HG03060 (cell line): ENCODE data around the gene LOXL3.

Source experiments
- ATAC-seq: cut with Tn5 transposase; IDR thresholded peaks from one replicate; pipeline ENCODE4 v1.9.1; 2021; ENCODE audit warnings: low read depth, moderate number of reproducible peaks; ENCODE audit not compliant: unreplicated experiment

Gene LOXL3

DNA sequence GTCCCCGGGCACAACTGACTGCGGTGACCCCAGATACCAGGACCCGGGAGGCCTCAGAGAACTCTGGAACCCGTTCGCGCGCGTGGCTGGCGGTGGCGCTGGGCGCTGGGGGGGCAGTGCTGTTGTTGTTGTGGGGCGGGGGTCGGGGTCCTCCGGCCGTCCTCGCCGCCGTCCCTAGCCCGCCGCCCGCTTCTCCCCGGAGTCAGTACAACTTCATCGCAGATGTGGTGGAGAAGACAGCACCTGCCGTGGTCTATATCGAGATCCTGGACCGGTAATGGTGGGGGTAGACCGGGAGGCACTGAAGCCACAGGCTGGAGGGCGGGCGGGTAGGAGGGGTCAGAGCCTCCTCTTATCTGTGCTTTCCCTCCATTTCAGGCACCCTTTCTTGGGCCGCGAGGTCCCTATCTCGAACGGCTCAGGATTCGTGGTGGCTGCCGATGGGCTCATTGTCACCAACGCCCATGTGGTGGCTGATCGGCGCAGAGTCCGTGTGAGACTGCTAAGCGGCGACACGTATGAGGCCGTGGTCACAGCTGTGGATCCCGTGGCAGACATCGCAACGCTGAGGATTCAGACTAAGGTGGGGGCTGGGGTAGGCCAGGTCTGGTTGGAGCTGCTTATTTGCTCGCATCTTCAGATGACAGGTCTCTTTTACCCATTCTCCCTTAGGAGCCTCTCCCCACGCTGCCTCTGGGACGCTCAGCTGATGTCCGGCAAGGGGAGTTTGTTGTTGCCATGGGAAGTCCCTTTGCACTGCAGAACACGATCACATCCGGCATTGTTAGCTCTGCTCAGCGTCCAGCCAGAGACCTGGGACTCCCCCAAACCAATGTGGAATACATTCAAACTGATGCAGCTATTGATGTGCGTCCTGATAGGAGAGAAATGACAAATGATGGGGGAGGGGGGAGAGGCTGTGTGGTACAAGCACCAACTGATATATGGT is 23.2 kb downstream of the LOXL3 start:
- no peak for ATAC-seq

DNA sequence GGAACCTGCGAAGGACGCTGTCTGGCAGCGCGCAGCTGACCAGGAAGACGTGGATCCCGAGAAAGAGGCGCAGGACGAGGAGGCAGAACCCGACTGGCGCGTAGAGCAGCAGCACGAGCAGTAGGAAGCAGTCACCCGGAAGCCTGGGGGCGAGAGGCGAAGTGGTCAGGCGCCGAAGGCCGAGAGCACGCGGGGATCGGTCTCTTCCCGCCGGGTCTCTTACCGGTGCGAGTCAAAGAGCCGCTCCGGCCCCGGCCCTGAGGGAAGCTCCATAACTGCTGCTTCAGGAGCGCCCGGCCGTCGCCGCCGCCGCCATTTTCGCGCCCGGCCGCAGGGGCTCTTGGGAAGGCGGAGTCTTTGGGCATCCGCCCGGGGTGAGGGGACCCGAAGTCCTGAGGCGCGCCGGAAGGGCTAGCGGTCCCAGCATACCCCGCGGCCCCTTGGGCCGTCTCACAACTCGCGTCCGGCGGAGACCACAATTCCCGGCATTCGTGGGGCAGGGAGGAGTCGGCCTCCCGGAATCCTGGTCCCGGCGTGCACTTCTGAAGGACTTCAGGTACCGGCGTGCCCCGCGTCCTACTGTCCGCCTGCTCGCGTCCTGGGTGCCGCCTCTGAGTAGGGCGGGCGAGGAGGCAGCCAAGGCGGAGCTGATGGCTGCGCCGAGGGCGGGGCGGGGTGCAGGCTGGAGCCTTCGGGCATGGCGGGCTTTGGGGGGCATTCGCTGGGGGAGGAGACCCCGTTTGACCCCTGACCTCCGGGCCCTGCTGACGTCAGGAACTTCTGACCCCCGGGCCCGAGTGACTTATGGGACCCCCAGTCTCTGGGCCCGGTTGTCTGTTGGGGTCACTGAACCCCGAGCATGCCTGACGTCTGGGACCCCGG is 24.1 kb downstream of the LOXL3 start, which contains the start of the genes AUP1 and HTRA2:
Gene AUP1 (minus strand): TSS at position 350 of the 882 bp plus-strand sequence. CDS start 77 bp downstream, at position 273.
Gene HTRA2 (plus strand): TSS at position 577 of the 882 bp plus-strand sequence. CDS start 74 bp downstream, at position 651.
- ATAC-seq = peak; percentile 68

DNA sequence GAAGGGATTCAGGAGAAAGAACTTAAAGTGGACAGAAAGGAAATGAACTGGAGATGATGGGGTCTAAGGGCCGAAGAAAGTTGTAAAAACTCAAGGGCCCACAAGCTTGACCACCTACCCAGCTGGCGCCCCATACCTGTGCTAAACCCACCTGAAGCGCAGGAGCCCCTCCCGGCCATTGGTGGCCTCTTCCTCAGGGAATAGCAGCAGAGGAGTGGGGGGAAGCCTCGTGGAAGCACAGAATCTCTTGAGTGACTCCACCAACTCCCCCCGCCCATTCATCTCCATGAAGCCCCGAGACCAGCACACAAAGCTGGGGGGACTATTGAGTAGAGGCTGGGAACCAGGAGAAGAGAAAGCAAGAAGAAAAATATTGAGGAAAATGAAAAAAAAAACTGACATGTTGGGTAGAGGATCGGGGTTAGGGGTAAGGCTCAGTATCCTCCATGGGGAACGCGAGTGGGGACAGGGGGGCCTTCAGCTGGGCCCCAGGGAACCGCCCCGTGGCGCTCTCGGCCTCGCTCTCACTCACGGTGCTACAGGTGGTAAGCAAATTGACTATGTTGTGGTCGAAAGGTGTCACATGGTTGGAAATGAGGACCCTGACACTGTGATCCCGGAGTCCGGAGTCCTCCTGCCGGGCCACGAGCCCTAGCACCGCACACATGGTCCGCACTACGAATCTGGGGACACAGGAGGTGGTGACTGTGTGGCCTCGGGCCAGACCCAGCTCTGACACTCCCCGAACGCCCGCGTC is 25.0 kb downstream of the LOXL3 start:
- peak; percentile 6 for ATAC-seq

DNA sequence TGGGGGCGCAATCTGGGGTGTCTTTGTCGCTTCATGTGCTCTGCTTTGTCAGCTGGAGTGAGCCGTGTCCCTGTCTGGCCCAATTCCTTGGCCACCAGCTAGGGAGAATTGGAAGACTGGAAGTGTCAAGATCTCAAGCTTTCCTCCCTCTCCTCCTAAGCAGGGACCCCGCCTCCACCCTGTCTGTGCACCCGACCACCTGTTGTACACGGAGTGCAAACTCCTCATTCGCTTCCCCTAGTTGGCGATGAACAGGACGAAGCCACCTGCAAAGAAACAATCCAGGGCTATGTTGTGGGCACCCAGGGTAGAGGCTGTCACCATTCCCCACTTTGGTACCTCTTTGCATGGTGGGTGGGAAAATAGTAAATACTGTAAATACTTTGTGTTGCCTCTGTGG is 26.0 kb downstream of the LOXL3 start:
- no peak for ATAC-seq

DNA sequence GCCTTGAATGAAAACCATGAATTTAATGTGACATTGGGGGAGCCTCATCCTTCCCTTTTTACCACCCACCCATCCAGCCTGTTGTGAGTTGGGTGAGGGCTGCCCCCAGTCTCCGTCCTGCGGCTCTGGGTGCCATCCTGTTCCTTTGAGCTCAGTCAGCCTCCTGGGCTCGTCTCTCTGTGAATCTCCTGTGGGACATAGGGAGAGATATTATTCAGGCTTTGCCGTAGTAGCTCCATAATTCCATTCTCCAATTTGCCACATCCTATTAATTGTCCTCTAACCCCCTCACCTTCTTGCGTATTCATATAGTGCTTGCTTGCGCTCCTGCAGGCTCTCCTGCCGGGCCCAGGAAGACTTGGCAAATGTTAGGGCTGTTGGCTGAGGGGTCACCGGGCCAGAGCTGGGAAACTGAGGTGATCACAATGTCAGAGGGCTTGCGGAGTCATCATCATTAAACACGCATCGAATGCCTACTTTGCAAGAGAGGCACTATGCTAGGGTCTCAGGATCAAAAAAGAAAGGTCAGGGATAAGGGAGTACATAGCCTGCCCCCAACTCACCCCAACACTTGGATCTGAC is 27.0 kb downstream of the LOXL3 start:
- ATAC-seq = no peak

DNA sequence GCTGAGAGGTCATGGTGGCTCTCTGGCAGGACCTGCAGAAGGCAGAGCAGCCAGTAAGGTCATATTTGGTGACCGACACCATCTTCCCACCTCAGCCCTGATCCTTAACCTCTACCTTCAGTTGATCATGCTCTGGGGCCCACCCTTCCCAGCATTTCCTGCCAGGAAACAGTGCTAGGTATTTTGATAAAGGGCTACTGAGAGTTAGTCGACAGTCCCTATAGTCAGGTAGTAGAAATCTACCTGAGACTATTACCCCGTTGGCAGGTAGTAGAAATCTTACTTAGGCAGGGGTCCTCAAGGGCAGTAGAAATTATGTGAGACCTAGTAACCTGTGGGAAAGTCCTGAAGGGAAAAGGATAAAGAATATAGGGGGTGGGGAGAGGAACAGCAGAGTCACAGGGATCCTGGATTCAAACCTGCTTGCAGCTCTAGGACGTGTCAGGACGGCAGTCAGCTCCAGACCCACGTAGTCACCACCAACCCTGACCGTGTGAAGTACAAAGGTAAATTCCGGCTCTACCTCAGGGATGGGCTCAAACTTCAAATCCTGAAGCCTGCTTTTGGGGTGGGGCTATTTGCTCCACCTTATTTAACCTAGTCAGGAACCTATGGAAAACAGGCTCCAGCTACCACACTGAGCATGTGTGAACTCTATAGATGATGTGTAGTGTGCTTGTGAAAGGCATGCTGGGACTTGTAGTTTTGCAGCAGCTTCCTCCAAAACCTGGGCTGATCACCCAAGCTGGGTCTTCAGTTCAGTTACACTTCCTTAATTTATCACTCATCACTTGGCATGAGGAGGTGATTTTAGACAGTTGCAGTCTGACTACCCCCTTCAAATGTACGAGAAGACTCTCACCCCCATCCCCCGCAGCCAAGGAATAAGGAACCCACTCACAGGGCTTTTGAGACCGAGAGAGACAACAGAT is 27.8 kb downstream of the LOXL3 start, which contains the start of gene DQX1:
Gene DQX1 (minus strand): TSS at position 515 of the 932 bp plus-strand sequence. CDS start 502 bp downstream, at position 13.
- ATAC-seq = no peak

DNA sequence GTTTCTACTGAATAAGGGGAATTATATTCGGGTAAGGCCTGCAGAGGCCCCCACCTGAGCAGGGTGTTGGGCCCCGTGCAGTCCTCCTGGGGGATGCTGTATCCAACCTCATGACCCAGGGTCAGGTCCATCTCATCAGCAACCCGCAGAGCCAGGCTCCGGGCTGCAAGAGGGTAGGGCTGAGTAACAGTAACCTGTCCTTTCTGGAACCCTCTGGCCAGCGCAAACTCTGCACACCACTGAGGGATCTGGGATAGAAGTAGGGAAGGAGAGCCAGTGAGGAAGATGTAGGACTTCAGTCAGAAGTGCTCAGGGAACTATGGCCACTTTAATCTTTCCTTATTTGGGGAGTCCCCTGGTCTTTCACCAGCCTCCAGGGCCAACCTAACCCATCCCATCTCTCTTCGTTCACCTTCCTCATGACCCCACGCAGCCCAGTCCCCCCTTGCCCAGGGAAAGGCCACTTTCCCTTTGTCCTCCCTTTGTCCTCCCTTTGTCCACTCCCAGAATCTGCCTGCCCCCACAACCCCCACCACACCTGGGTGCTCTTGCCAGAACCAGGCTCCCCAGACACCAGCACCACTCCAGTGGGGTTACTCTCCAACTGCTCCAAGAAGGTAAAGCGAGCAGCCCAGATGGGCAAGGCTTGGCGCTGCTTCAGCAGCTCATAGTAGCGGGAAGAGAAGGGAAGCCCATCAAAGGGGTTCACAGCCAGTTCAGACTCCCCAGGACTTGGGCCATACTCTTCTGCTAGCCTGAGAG is 28.6 kb downstream of the LOXL3 start:
- ATAC-seq = no peak

DNA sequence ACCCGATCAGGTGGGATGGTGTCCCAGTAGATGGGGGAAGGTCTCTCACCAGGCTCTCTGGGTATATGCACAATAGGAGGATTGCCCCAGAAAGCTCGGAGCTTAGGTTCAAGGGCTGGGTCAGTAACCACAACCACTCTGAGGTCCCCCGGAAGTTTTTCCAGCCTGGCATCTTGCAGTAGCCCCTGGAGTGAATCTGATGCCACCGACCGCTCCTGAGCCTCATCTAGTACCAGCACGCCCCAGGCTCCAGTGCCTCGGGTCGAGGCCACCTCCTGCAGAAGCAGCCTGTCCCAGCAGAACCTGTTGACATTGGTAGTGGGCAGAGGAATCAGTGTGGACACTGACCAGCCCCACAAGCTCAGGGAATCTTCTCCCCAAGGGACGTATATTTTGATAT is 29.7 kb downstream of the LOXL3 start:
- no peak for ATAC-seq

DNA sequence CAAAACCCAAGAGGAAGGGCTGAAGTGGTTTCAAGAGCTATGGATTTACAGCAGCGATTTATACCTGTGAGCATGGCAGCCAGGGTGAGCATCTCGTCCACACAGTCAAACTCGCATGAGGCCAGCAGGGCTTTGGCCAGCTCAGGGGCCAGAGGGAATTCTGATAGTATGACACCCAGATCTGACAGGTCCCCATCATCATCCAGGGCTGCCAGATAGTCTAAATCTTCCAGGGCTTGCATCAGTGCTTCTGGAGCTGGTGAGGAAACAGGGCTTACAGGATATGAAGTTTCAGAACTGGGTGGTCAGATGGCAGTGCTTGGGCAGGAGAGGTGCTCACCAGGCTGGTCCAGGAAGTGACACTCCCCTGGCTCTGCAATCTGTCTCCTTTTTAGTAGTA is 31.2 kb downstream of the LOXL3 start:
- ATAC-seq = no peak

DNA sequence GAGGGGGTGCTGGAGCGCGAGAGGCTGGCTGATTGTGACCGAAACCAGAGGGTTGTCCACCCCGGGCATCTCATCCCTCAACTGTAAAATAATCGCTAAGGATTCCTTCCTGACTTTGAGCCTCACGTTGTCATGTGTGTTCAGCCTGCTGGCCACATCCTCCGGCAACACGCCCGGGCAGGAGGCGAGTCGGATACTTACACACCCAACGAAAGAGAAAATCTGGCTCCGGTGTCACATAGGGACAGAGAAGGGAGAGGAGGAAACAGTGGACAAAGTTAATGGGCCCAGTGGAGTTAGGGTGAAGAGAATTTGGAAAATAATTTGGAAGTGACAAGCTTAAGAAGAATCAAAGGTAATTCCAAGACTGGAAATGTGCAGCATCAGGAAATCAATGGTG is 37.1 kb downstream of the LOXL3 start:
- no peak for ATAC-seq

DNA sequence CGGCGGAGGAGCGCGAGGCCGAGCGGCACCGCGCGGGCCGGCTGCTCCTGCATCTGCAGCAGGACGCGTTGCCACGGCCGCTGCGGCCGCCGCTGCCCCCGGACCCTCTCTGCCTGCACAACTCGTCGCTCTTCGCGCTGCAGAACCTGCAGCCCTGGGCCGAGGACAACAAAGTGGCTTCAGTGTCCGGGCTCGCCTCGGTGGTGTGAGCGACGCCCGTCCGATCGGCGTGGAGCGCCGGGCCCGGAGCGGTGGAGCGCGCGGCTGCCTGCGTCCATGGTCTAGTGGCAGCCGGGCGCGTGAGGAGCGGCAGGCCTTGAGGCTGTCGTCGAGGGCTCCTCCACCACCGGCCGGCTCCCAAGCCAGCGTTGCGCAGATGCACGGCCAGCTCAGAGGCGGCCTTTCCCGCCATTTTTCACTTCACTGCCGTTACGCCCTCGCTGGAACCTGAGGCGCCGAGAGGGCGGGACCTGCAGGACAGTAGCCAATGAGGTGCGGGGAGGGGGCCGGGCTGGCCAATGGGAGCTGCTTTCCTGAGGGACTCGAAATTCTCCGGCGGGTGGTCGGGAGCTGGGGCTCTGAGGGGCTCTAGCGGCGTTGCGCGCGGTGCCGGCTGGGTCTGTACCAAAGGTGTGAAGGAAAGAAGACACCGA is 37.6 kb downstream of the LOXL3 start:
- ATAC-seq = no peak

DNA sequence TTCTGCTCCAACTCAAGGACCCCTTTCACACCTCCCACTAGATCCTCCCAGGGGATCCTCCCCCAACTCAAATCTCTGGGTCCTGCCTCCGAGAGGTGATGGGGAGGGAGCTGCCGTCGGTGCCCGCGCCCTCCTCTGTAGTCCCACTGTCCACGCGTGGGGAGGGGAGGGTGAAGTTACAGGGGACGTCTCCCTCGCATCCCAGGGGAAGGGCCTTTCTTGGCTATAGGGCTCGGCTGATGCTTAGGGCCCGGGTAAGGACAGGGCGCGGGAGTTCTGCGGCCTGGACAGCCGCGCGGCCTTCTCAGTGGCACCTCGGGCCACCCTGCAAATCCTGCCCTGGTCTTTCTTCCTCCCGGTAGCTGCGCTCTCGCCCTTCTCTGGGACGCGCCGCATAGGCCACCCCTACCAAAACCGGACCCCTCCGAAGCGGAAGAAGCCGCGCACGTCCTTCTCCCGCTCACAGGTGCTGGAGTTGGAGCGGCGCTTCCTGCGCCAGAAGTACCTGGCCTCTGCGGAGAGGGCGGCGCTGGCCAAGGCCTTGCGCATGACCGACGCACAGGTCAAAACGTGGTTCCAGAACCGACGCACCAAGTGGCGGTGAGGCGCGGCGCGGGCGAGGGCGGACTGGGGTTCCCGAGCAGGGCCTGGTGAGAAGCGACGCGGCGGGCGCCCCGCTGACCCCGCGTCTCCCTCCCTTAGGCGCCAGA is 38.3 kb downstream of the LOXL3 start:
- ATAC-seq = no peak

DNA sequence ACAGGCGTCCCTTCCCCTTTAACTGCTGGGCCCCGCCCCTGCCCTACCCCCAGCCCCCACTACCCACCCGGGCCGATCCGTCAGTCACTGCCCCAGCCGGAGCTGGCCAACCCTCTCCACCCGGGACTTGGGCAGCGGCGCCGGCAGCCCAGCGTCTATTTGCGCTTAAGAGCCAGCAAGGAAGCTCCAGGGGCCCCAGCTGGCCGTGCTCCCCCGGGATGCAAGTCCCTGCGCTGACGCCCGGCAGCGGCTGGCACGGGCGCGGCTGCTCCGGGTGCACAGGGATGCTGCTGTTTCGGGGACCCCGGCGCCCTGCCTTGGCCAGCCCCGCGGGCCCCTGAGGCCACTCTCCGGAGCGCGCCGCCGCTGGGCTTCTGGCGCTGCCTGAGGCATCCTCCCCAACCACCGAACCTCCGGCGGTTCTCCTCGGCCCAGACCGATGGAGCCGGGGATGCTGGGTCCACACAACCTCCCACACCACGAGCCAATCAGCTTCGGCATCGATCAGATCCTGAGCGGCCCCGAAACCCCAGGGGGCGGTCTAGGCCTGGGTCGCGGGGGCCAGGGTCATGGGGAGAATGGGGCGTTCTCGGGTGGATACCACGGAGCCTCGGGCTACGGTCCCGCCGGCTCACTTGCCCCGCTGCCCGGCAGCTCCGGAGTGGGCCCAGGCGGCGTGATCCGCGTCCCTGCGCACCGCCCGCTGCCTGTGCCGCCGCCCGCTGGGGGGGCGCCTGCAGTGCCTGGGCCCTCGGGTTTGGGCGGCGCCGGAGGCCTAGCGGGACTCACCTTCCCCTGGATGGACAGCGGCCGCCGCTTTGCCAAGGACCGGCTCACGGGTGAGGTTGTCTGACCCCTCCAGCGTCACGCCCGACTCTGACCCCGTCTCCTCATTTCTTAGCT is 39.1 kb downstream of the LOXL3 start, which contains the start of gene TLX2:
Gene TLX2 (plus strand): TSS at position 83 of the 903 bp plus-strand sequence. CDS start 357 bp downstream, at position 440.
- ATAC-seq = no peak

DNA sequence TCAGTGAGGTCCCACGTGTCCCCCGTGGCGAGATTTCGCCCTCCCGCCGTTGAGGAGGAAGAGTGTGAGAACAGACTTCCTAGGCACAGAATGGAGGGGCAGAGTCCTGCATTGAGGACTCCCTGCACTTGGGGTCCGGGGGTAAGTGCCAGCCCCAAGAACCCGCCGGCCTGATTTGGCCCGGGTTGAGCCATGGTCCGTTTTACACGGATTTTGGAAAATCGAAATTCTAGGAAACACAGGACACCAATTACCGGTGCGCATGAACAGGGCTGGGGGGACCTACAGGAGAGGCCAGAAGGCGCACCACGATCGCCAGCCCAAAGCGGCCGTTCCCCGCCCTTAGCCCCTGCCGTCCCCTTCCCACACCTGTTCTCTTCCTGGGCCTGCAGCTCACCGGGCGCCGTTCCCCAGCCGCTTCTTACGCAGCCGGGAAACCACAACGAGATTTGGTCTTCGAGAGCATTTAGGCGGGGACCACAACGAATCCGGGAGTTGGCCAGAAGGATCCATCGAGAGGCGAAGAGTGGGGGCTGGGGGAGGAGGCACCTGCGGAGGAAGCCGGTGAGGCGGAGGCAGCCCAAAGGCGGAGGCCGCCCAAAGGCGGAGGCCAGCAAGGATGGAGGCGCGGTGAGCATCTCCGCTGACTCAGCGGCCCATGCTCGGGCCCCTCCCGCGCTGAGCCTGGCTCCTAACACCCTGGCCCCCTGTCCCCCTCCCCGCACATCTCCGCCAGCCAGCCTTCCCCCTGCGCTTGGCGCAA is 40.0 kb downstream of the LOXL3 start:
- no peak for ATAC-seq
